ENCODE results near the gene PLSCR1. TPM values are rescaled to one million over a fixed set of nuclear protein-coding genes. Genes with fewer than 3 reads are reported as not detected.
"Not testable (repeated sequence)": the region's sequence is repeated elsewhere in the genome, so short reads cannot be mapped to it uniquely, and the experiment has no call there.

Gene PLSCR1
- total and polyA plus RNA-seq, 4 donors: 52.3 to 193 (median 109) TPM

DNA sequence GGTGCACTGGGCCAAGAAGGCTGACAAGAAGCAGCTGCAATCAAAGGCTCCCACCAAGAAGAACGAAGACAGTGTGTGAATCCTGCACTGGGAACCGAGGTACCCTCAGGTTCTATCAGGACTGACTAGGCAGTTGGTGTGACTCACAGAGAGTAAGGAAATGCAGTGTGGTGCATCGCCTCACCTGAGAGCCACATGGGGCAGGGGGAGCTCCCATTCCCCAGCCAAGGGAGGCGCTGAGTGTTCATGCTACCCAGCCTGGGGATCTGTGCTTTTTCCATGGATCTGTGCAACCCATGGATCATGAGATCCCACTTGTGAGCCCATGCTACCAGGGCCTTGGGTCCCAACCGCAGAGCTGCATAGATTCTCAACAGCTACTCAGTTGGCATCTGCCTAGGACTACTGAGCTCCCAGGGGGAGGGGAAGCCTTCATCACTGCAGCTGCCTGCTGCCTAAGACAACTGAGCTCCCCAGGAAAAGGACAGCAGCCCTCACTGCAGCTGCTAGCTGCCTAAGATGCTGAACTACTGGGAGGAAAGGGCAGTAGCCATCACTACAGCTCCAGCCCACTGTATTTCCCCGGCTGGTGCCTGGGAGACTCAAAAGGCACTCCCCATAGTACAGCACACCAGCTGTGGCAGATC is 68.2 kb downstream of the PLSCR1 start:
- DNase-seq (no peak), ATAC-seq (ENCODE audit: low FRiP score) (peak; percentile 29)
- 94 to 95% methylated on average over 6 of the region's 6 CpGs for WGBS, 2 donors

GRCh38 chr3:146474976-146475375 is 69.4 kb downstream of the PLSCR1 start:
- H3K36me3 ChIP-seq (ENCODE audit: control insufficient read depth in 1 of 2, insufficient read depth in 2 of 2, low read length in 1 of 2); H3K9me3 ChIP-seq (ENCODE audit: control insufficient read depth, low read length); H3K4me3 ChIP-seq (ENCODE audit: low read length in 2 of 2); ATAC-seq (ENCODE audit: low FRiP score); H3K27me3 ChIP-seq (ENCODE audit: control insufficient read depth in 1 of 2, insufficient read depth in 2 of 2, low read length in 1 of 2); DNase-seq; H3K4me1 ChIP-seq (ENCODE audit: control insufficient read depth in 1 of 2, insufficient read depth in 2 of 2, low read length in 2 of 2); intact Hi-C loops (cut with DNase I); H3K27ac ChIP-seq (ENCODE audit: low read depth in 1 of 2, low read length in 2 of 2): not testable (repeated sequence)
- 97 to 98% methylated on average over 2 of the region's 2 CpGs for WGBS, 2 donors

More for the DNA sequence above, 68.2 kb downstream of the PLSCR1 start:
- Histone ChIP-seq H3K36me3 (ENCODE audit: control insufficient read depth in 1 of 2, insufficient read depth in 2 of 2, low read length in 1 of 2) (no peaks in the 10 kb centered on the region), H3K4me3 (ENCODE audit: low read length in 2 of 2) (no peak overlapping the region), H3K9me3 (ENCODE audit: control insufficient read depth, low read length) (no peaks in the 10 kb centered on the region), H3K4me1 (ENCODE audit: control insufficient read depth in 1 of 2, insufficient read depth in 2 of 2, low read length in 2 of 2) (no peaks in the 10 kb centered on the region), H3K27ac (ENCODE audit: low read depth in 1 of 2, low read length in 2 of 2) (no peak overlapping the region), H3K27me3 (ENCODE audit: control insufficient read depth in 1 of 2, insufficient read depth in 2 of 2, low read length in 1 of 2) (no peaks in the 10 kb centered on the region)
- intact Hi-C loops (cut with DNase I): no loop called here

DNA sequence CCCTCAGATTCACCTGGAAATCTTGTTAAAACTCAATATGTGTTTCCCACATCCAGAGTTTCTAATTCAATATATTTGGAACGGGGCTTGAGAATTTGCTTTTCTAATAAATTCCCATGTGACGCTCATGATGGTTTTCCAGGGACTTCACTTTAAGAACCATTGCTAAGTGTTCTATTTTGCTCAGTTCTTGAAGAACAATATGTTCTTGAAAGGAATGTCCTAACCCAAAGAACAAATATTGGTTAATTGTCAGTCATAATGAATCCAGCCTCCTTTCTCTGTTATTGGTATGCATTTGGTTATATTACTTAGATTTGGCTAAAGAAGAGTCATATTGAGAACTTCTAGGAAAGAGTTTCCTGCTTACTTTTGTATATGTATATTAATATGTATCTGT is 70.7 kb downstream of the PLSCR1 start:
- no peak for ATAC-seq (ENCODE audit: low FRiP score)
- intact Hi-C loops (cut with DNase I): no loop called here

DNA sequence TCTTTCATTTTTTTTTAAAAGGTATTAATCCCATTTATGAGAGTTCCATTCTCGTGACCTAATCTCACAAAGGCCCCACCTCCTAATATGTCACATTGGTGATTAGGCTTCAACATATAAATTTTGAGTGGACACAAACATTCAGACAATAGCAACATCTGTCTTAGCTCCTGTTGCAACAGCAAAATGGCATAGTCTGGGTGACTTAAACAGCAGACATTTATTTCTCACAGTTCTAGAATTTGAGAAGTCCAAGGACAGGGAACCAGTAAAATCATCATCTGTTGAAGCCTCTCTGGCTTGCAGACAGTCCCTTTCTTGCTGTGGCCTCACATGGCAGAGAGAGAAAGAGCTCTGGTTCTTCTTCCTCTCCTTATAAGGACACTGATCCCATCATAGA is 71.8 kb downstream of the PLSCR1 start:
- ATAC-seq (ENCODE audit: low FRiP score) (no peak), DNase-seq (no peak)
- Histone ChIP-seq H3K27ac (ENCODE audit: low read depth in 1 of 2, low read length in 2 of 2) (no peak overlapping the region), H3K27me3 (ENCODE audit: control insufficient read depth in 1 of 2, insufficient read depth in 2 of 2, low read length in 1 of 2) (no peaks in the 10 kb centered on the region), H3K4me1 (ENCODE audit: control insufficient read depth in 1 of 2, insufficient read depth in 2 of 2, low read length in 2 of 2) (peaks cover 0 to 3% of the 10 kb centered on the region in 2 donors), H3K4me3 (ENCODE audit: low read length in 2 of 2) (no peak overlapping the region), H3K9me3 (ENCODE audit: control insufficient read depth, low read length) (no peaks in the 10 kb centered on the region), H3K36me3 (ENCODE audit: control insufficient read depth in 1 of 2, insufficient read depth in 2 of 2, low read length in 1 of 2) (no peaks in the 10 kb centered on the region)
- 91 to 94% methylated on average over 1 of the region's 1 CpG for WGBS, 2 donors
- intact Hi-C loops (cut with DNase I): no loop called here

More for the DNA sequence above, 70.7 kb downstream of the PLSCR1 start:
- 72 to 89% methylated on average over 2 of the region's 2 CpGs for WGBS, 2 donors
- no peak overlapping the region for H3K27ac ChIP-seq (ENCODE audit: low read depth in 1 of 2, low read length in 2 of 2)
- no peak for DNase-seq
- no peaks in the 10 kb centered on the region for H3K4me1 ChIP-seq (ENCODE audit: control insufficient read depth in 1 of 2, insufficient read depth in 2 of 2, low read length in 2 of 2)
- H3K27me3 ChIP-seq (ENCODE audit: control insufficient read depth in 1 of 2, insufficient read depth in 2 of 2, low read length in 1 of 2): no peaks in the 10 kb centered on the region
- no peak overlapping the region for H3K4me3 ChIP-seq (ENCODE audit: low read length in 2 of 2)
- no peaks in the 10 kb centered on the region for H3K36me3 ChIP-seq (ENCODE audit: control insufficient read depth in 1 of 2, insufficient read depth in 2 of 2, low read length in 1 of 2)
- H3K9me3 ChIP-seq (ENCODE audit: control insufficient read depth, low read length): no peaks in the 10 kb centered on the region

GRCh38 chr3:146471012-146471411 is 73.4 kb downstream of the PLSCR1 start:
- intact Hi-C loops (cut with DNase I): no loop called here
- no peaks in the 10 kb centered on the region for H3K9me3 ChIP-seq (ENCODE audit: control insufficient read depth, low read length)
- H3K4me3 ChIP-seq (ENCODE audit: low read length in 2 of 2): no peak overlapping the region
- no peak for DNase-seq
- H3K4me1 ChIP-seq (ENCODE audit: control insufficient read depth in 1 of 2, insufficient read depth in 2 of 2, low read length in 2 of 2): peaks cover 0 to 3% of the 10 kb centered on the region in 2 donors
- no peak for ATAC-seq (ENCODE audit: low FRiP score)
- no peaks in the 10 kb centered on the region for H3K27me3 ChIP-seq (ENCODE audit: control insufficient read depth in 1 of 2, insufficient read depth in 2 of 2, low read length in 1 of 2)
- H3K36me3 ChIP-seq (ENCODE audit: control insufficient read depth in 1 of 2, insufficient read depth in 2 of 2, low read length in 1 of 2): no peaks in the 10 kb centered on the region
- H3K27ac ChIP-seq (ENCODE audit: low read depth in 1 of 2, low read length in 2 of 2): no peak overlapping the region
- WGBS, 2 donors: 97 to 98% methylated on average over 1 of the region's 1 CpG

GRCh38 chr3:146470425-146470990 is 73.9 kb downstream of the PLSCR1 start:
- no peaks in the 10 kb centered on the region for H3K36me3 ChIP-seq (ENCODE audit: control insufficient read depth in 1 of 2, insufficient read depth in 2 of 2, low read length in 1 of 2)
- H3K4me1 ChIP-seq (ENCODE audit: control insufficient read depth in 1 of 2, insufficient read depth in 2 of 2, low read length in 2 of 2): peaks cover 0 to 3% of the 10 kb centered on the region in 2 donors
- DNase-seq (no peak), ATAC-seq (ENCODE audit: low FRiP score) (no peak)
- intact Hi-C loops (cut with DNase I): no loop called here
- WGBS, 2 donors: 91 to 94% methylated on average over 9 of the region's 9 CpGs
- H3K4me3 ChIP-seq (ENCODE audit: low read length in 2 of 2): no peak overlapping the region
- H3K27ac ChIP-seq (ENCODE audit: low read depth in 1 of 2, low read length in 2 of 2): no peak overlapping the region
- H3K9me3 ChIP-seq (ENCODE audit: control insufficient read depth, low read length): no peaks in the 10 kb centered on the region
- no peaks in the 10 kb centered on the region for H3K27me3 ChIP-seq (ENCODE audit: control insufficient read depth in 1 of 2, insufficient read depth in 2 of 2, low read length in 1 of 2)

- WGBS, 2 donors: 4 to 5% methylated on average over 48 to 51 of the region's 51 CpGs
- DNase-seq (peak; percentile 82 to 88), ATAC-seq (ENCODE audit: low FRiP score) (peak; percentile 87)
- Histone ChIP-seq H3K27me3 (ENCODE audit: control insufficient read depth in 1 of 2, insufficient read depth in 2 of 2, low read length in 1 of 2) (no peaks in the 10 kb centered on the region), H3K4me1 (ENCODE audit: control insufficient read depth in 1 of 2, insufficient read depth in 2 of 2, low read length in 2 of 2) (peaks cover 0 to 3% of the 10 kb centered on the region in 2 donors), H3K4me3 (ENCODE audit: low read length in 2 of 2) (peak within 1 kb of the TSS; percentile 22 to 50), H3K27ac (ENCODE audit: low read depth in 1 of 2, low read length in 2 of 2) (peak within 1 kb of the TSS in 1 of 2 donors; percentile 7), H3K9me3 (ENCODE audit: control insufficient read depth, low read length) (no peaks in the 10 kb centered on the region), H3K36me3 (ENCODE audit: control insufficient read depth in 1 of 2, insufficient read depth in 2 of 2, low read length in 1 of 2) (no peaks in the 10 kb centered on the region)
- intact Hi-C loops (cut with DNase I): no loop called here
Measured at GRCh38 chr3:146469150-146470017, 75.0 kb downstream of the PLSCR1 start, which contains the start of gene PLSCR2. Gene PLSCR2, minus strand, starts transcription at chr3:146469561. Its CDS starts 9,657 bp downstream, at chr3:146459904.

- H3K4me3 ChIP-seq (ENCODE audit: low read length in 2 of 2): peak overlapping the region in 1 of 2 donors; percentile 50
- intact Hi-C loops (cut with DNase I): no loop called here
- 26 to 34% methylated on average over 10 of the region's 10 CpGs for WGBS, 2 donors
Measured at GRCh38 chr3:146468671-146469149, 75.7 kb downstream of the PLSCR1 start.

More at GRCh38 chr3:146468671-146469149, 75.7 kb downstream of the PLSCR1 start:
- DNase-seq (no peak), ATAC-seq (ENCODE audit: low FRiP score) (peak; percentile 13)
- H3K27ac ChIP-seq (ENCODE audit: low read depth in 1 of 2, low read length in 2 of 2): peak overlapping the region in 1 of 2 donors; percentile 7
- no peaks in the 10 kb centered on the region for H3K27me3 ChIP-seq (ENCODE audit: control insufficient read depth in 1 of 2, insufficient read depth in 2 of 2, low read length in 1 of 2)
- no peaks in the 10 kb centered on the region for H3K36me3 ChIP-seq (ENCODE audit: control insufficient read depth in 1 of 2, insufficient read depth in 2 of 2, low read length in 1 of 2)
- no peaks in the 10 kb centered on the region for H3K9me3 ChIP-seq (ENCODE audit: control insufficient read depth, low read length)
- peaks cover 0 to 3% of the 10 kb centered on the region in 2 donors for H3K4me1 ChIP-seq (ENCODE audit: control insufficient read depth in 1 of 2, insufficient read depth in 2 of 2, low read length in 2 of 2)
